ENCODE measurements around the gene PCDHA1. TPM values are rescaled to one million over a fixed set of nuclear protein-coding genes. Genes with fewer than 3 reads are reported as not detected.

PCDHA1 gene
- total and polyA plus RNA-seq, 2 of the 13 experiments (the other 11 are each of a cell fraction or from before 2014, with no cell fraction given), result not detected

GRCh38 chr5:141040771-141041426, 255.0 kb downstream of the PCDHA1 start (continued):
- TF ChIP-seq ZNF333 (CRISPR knock-in tag; IDR thresholded peaks at IDR 0.05; ENCODE audit: borderline replicate concordance), result no peak
- TF ChIP-seq, protein P1, sequence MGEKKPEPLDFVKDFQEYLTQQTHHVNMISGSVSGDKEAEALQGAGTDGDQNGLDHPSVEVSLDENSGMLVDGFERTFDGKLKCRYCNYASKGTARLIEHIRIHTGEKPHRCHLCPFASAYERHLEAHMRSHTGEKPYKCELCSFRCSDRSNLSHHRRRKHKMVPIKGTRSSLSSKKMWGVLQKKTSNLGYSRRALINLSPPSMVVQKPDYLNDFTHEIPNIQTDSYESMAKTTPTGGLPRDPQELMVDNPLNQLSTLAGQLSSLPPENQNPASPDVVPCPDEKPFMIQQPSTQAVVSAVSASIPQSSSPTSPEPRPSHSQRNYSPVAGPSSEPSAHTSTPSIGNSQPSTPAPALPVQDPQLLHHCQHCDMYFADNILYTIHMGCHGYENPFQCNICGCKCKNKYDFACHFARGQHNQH (CRISPR knock-in tag; IDR thresholded peaks at IDR 0.05), result no peak; the same call in 1 of the 2 replicates
- TF ChIP-seq RXRA (CRISPR knock-in tag; IDR thresholded peaks at IDR 0.05), result 0 out of 2 replicates have a peak, but pooled peaks have one; percentile 30
- TF ChIP-seq NFIB (CRISPR knock-in tag; IDR thresholded peaks at IDR 0.05; ENCODE audit: borderline replicate concordance), result no peak
- TF ChIP-seq MAFF (IDR thresholded peaks at IDR 0.05; ENCODE audit: low read depth, low read length), result no peak
- TF ChIP-seq ZNF580 (CRISPR knock-in tag; IDR thresholded peaks at IDR 0.05; ENCODE audit: borderline replicate concordance, low read depth), result no peak; the same call in 1 of the 2 replicates
- peak; percentile 44; the same call in 1 of the 2 replicates for TF ChIP-seq MIXL1 (CRISPR knock-in tag; IDR thresholded peaks at IDR 0.05)
- TF ChIP-seq ZNF792 (CRISPR knock-in tag; IDR thresholded peaks at IDR 0.05), result no peak
- no peak for TF ChIP-seq ZSCAN31 (CRISPR knock-in tag; IDR thresholded peaks at IDR 0.05; ENCODE audit: low read depth)
- TF ChIP-seq PAF1 (CRISPR knock-in tag; IDR thresholded peaks at IDR 0.05), result no peak
- TF ChIP-seq BHLHE40 (IDR thresholded peaks at IDR 0.05; ENCODE audit: low read length), result no peak
- TF ChIP-seq ZNF550 (CRISPR knock-in tag; IDR thresholded peaks at IDR 0.05; ENCODE audit: borderline replicate concordance), result no peak
- no peak for TF ChIP-seq FOSL1 (CRISPR knock-in tag; IDR thresholded peaks at IDR 0.05; ENCODE audit: borderline replicate concordance)
- peak; percentile 32; the same call in 1 of the 2 replicates for TF ChIP-seq ZBTB21 (CRISPR knock-in tag; IDR thresholded peaks at IDR 0.05)
- TF ChIP-seq STAG1 (CRISPR knock-in tag; IDR thresholded peaks at IDR 0.05), result peak; percentile 72
- TF ChIP-seq ZNF136 (CRISPR knock-in tag; IDR thresholded peaks at IDR 0.05; ENCODE audit: low read depth), result no peak
- TF ChIP-seq ZNF160 (CRISPR knock-in tag; IDR thresholded peaks at IDR 0.05), result 0 out of 2 replicates have a peak, but pooled peaks have one; percentile 33
- TF ChIP-seq, protein P2, sequence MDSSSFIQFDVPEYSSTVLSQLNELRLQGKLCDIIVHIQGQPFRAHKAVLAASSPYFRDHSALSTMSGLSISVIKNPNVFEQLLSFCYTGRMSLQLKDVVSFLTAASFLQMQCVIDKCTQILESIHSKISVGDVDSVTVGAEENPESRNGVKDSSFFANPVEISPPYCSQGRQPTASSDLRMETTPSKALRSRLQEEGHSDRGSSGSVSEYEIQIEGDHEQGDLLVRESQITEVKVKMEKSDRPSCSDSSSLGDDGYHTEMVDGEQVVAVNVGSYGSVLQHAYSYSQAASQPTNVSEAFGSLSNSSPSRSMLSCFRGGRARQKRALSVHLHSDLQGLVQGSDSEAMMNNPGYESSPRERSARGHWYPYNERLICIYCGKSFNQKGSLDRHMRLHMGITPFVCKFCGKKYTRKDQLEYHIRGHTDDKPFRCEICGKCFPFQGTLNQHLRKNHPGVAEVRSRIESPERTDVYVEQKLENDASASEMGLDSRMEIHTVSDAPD (CRISPR knock-in tag; IDR thresholded peaks at IDR 0.05), result no peak
- TF ChIP-seq BATF2 (CRISPR knock-in tag; IDR thresholded peaks at IDR 0.05), result no peak
- no peak for TF ChIP-seq HMGA1 (CRISPR knock-in tag; conservative IDR thresholded peaks at IDR 0.05)
- peak; percentile 94 for TF ChIP-seq NFKB2 (CRISPR knock-in tag; IDR thresholded peaks at IDR 0.05; ENCODE audit: borderline replicate concordance)
- peak; percentile 86 for TF ChIP-seq POGZ (CRISPR knock-in tag; IDR thresholded peaks at IDR 0.05)
- no peak for TF ChIP-seq AGO1 (IDR thresholded peaks at IDR 0.05; ENCODE audit: low read depth, low read length, poor library complexity, severe bottlenecking)
- TF ChIP-seq NPAS2 (CRISPR knock-in tag; IDR thresholded peaks at IDR 0.05; ENCODE audit: borderline replicate concordance), result no peak
- no peak for TF ChIP-seq TEAD3 (CRISPR knock-in tag; optimal IDR thresholded peaks at IDR 0.05; ENCODE audit: borderline replicate concordance)
- TF ChIP-seq RFXAP (CRISPR knock-in tag; IDR thresholded peaks at IDR 0.05; ENCODE audit: borderline replicate concordance), result 0 out of 2 replicates have a peak, but pooled peaks have one; percentile 30
- TF ChIP-seq, protein P3, sequence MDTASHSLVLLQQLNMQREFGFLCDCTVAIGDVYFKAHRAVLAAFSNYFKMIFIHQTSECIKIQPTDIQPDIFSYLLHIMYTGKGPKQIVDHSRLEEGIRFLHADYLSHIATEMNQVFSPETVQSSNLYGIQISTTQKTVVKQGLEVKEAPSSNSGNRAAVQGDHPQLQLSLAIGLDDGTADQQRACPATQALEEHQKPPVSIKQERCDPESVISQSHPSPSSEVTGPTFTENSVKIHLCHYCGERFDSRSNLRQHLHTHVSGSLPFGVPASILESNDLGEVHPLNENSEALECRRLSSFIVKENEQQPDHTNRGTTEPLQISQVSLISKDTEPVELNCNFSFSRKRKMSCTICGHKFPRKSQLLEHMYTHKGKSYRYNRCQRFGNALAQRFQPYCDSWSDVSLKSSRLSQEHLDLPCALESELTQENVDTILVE (CRISPR knock-in tag; IDR thresholded peaks at IDR 0.05), result peak; percentile 70; the same call in 1 of the 2 replicates
- peak; percentile 63; the same call in 1 of the 2 replicates for TF ChIP-seq ZNF607 (CRISPR knock-in tag; IDR thresholded peaks at IDR 0.05; ENCODE audit: borderline replicate concordance)
